H7 (cell line): ENCODE measurements around the gene FAIM. TPM values are rescaled to one million over a fixed set of nuclear protein-coding genes. Genes with fewer than 3 reads are reported as not detected.
"Not testable (repeated sequence)": the region's sequence is repeated elsewhere in the genome, so short reads cannot be mapped to it uniquely, and the experiment has no call there.

Experiments
- DNase-seq: peaks from one replicate; pipeline ENCODE4 v3.0.0; 2012
- H3K27me3 ChIP-seq: 2 replicates; pipeline ENCODE4 v1.6.0; 2011; ENCODE audit warnings: mild to moderate bottlenecking, low read length; ENCODE audit not compliant: control insufficient read depth, insufficient read depth
- H3K36me3 ChIP-seq: replicated peaks from 2 replicates; pipeline ENCODE4 v1.5.1; 2011; ENCODE audit warnings: low read length; ENCODE audit not compliant: control insufficient read depth, insufficient read depth
- H3K4me3 ChIP-seq: 2 replicates; pipeline ENCODE4 v1.5.1; 2011; ENCODE audit warnings: low read depth, mild to moderate bottlenecking, control low read depth, low read length, moderate library complexity; ENCODE audit not compliant: insufficient read depth
- total RNA-seq: library from RNA; depleted of rRNA; stranded (reverse); fragments of >200 nt; shearing (Covaris generic); gene quantifications from 2 replicates; pipeline ENCODE4 v1.2.3, GENCODE V29; 2014; rRNA removed

The FAIM gene, protein sequence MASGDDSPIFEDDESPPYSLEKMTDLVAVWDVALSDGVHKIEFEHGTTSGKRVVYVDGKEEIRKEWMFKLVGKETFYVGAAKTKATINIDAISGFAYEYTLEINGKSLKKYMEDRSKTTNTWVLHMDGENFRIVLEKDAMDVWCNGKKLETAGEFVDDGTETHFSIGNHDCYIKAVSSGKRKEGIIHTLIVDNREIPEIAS
- total RNA-seq: 6.2 and 7.7 TPM in 2 replicates

DNA sequence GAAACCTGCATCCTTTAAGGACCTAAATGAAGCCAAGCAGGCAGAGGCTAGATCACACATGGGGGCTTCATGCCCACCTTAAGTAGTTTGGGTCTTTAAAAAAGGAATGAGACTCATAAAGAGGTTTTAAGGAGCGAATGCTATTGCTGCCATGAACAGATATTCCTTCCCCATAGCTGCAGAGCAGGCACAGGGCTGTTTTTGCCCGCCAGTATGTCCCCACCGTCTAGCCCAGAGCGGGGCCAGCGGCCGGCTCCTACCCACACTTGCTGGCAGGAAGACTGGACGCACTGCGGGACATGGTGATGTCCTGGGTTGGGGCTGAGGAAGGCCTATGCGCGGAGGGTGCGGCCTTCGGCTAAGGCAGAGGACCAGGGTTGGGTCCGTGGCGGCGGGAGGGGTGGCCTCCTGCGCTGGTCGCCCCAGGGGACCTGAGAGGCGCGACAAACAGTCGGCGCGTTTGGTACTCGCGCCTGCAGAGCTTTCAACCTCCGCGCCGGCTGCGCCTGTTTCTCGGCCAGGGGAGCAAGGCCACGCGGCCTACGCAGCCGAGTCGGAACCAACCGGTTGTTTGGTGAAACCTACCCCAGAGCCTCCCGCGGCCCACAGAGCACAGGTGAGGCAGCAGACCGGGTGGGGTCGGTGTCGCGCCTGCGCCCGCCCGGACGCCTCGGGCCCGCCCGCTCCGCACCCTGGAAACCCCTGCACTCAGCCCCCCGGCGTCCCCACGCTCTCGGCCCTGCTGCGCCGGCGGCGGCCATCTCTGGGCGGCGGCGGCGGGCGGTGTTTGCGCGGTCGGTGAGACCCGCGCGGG, at the start of gene FAIM:
Gene FAIM, plus strand, starts transcription at position 450 of the 814 bp plus-strand sequence. CDS start 10,956 bp downstream, outside the sequence.
- Histone ChIP-seq H3K27me3 (peaks cover 5% of the 10 kb centered on the region), H3K36me3 (no peaks in the 10 kb centered on the region)
- DNase-seq: peak; percentile 79

DNA sequence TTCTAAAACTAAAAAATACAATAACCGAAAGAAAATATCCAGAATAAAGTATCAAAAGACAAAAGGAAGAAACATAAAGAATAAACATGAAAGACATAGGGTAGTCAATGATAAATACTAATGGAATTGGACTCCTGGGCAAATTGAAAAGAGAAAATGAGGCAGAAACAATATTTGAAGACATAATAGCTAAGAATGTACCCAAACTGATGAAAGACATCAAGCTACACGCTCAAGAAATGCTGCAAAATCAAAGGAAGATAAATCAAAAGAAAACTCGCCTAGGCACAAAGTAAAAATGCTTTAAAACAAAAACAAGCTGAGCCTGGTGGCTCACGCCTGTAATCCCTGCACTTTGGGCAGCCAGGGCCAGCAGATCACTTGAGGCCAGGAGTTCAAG, 49.4 kb upstream of the FAIM start:
- no peak for DNase-seq
- no peaks in the 10 kb centered on the region for H3K36me3 ChIP-seq
- H3K27me3 ChIP-seq: no peaks in the 10 kb centered on the region
- H3K4me3 ChIP-seq: no peak overlapping the region

More for the DNA sequence above, at the start of gene FAIM:
- H3K4me3 ChIP-seq: peak within 1 kb of the TSS; percentile 78

DNA sequence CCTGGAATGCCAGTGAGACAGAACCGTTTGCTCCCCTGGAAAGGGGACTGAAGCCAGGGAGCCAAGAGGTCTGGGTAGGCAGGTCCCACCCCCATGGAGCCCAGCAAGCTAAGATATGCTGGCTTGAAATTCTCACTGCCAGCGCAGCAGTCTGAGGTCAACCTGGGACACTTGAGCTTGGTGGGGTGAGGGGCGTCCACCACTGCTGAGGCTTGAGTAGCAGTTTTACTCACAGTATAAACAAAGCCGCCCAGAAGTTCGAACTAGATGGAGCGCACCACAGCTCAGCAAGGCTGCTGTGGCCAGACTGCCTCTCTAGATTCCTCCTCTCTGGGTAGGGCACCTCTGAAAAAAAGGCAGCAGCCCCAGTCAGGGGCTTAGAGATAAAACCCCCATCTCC, 48.1 kb upstream of the FAIM start:
- Histone ChIP-seq H3K36me3 (no peaks in the 10 kb centered on the region), H3K27me3 (no peaks in the 10 kb centered on the region), H3K4me3 (no peak overlapping the region)
- no peak for DNase-seq

DNA sequence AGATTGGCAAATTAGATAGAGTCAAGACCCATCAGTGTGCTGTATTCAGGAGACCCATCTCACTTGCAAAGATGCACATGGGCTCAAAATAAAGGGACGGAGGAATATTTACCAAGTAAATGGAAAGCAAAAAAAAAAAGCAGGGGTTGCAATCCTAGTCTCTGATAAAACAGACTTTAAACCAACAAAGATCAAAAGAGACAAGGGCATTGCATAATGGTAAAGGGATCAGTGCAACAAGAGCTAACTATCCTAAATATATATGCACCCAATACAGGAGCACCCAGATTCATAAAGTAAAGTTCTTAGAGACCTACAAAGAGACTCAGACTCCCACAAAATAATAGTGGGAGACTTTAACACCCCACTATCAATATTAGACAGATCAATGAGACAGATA, 45.7 kb upstream of the FAIM start:
- not testable (repeated sequence) for DNase-seq, H3K27me3 ChIP-seq, H3K36me3 ChIP-seq, H3K4me3 ChIP-seq

DNA sequence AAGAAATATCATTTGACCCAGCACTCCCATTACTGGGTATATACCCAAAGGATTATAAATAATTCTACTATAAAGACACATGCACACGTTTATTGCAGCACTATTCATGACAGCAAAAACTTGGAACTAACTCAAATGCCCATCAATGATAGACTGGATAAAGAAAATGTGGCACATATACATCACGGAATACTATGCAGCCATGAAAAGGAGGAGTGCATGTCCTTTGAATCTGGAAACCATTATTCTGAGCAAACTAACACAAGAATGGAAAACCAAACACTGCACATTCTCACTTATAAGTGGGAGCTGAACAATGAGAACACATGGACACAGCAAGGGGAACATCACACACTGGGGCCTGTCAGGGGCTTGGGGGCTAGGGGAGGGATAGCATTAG, 42.3 kb upstream of the FAIM start:
- H3K27me3 ChIP-seq, H3K4me3 ChIP-seq, DNase-seq, H3K36me3 ChIP-seq: not testable (repeated sequence)

DNA sequence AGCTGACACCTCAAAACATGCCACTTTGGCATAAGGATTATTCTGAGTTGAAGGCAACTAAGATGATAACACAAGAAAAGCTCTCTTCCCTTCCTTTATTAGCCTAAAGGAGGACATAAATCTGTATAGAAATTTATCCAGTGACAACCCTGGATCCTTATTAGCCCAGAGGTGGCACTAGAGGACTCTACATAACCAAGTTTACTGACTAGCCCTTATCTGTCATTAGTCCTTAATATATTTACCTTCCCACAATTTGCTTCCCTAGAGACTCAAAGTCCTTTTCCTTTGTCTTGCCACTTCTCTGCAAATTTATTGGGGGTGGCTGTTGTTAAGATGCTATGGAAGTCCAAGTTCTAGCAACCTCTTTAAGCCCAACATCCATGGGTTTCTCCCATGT, 41.2 kb upstream of the FAIM start:
- H3K27me3 ChIP-seq: no peaks in the 10 kb centered on the region
- peak; percentile 6 for DNase-seq
- no peak overlapping the region for H3K4me3 ChIP-seq
- H3K36me3 ChIP-seq: no peaks in the 10 kb centered on the region

DNA sequence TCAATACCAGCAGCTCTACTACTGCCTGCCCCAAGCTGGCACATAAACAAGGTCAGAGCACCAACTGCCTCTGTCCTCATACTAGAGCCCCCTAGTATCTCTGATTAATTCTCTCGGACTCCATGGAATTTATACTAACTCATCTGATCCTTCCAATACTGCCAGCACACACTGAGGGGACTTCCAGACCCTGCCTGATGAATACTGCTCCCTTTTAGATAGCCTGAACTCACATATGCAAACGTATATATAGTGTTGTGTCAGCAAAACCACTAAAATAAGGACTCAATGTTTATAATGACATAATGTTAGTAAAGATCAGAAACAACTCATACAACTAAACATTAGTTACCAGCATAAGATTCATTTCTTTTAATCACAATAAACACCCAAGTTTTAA, 39.5 kb upstream of the FAIM start:
- DNase-seq: no peak
- Histone ChIP-seq H3K36me3 (no peaks in the 10 kb centered on the region; the same call in 1 of the 2 replicates), H3K27me3 (no peaks in the 10 kb centered on the region), H3K4me3 (no peak overlapping the region)

DNA sequence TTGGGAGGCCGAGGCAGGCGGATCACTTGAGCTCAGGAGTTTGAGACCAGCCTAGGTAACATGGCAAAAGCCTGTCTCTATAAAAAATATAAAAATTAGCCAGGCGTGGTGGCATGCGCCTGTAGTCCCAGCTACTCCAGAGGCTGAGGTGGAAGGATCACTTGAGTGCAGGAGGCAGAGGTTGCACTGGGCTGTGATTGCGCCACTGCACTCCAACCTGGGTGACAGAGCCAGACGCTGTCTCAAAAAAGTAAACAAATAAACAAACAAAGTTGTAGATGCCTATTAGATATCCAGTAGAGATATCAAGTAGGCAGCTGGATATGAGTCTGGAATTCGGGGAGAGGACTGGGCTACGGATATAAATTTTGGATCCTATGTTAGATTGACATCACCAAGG, 38.9 kb upstream of the FAIM start:
- not testable (repeated sequence) for DNase-seq, H3K27me3 ChIP-seq, H3K36me3 ChIP-seq, H3K4me3 ChIP-seq

DNA sequence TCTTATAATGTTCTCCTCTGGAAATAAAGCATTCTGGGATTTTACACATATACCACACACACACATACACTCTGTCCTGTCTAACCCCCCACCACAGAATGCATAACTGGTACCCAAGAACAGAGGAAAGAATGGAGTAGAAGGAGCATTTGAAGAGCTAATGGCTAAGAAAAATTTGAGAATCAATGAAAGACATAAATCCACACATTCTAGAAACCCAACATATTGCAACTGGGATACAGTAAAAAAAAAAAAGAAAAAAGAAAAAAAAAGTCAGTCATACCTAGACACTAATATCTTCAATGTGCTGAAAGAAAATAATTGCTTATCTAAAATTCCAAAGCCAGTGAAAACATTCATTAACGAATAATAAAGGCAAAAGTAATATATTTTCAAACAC, 35.4 kb upstream of the FAIM start:
- DNase-seq: no peak
- Histone ChIP-seq H3K4me3 (no peak overlapping the region), H3K36me3 (no peaks in the 10 kb centered on the region; the same call in 1 of the 2 replicates), H3K27me3 (no peaks in the 10 kb centered on the region)

DNA sequence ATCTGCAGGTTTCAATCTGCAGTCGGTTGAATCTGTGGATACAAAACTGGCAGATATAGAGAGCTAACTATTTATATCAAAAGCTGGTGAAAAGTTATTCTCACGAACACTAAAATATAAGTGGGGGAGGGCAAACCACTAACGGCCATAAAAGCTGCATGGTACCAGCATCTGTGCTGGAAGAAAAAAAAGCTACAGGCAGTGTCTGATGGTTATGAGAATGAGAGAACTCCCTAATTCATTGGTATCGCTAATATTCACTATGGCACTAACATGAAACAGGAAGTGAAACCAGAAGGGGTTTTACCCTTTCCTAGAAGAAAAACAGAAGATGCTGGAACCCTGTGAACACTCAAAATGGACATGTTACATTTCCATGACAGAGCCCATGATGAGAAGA, 30.4 kb upstream of the FAIM start:
- no peak for DNase-seq
- Histone ChIP-seq H3K36me3 (no peaks in the 10 kb centered on the region; the same call in 1 of the 2 replicates), H3K27me3 (no peaks in the 10 kb centered on the region), H3K4me3 (no peak overlapping the region)

DNA sequence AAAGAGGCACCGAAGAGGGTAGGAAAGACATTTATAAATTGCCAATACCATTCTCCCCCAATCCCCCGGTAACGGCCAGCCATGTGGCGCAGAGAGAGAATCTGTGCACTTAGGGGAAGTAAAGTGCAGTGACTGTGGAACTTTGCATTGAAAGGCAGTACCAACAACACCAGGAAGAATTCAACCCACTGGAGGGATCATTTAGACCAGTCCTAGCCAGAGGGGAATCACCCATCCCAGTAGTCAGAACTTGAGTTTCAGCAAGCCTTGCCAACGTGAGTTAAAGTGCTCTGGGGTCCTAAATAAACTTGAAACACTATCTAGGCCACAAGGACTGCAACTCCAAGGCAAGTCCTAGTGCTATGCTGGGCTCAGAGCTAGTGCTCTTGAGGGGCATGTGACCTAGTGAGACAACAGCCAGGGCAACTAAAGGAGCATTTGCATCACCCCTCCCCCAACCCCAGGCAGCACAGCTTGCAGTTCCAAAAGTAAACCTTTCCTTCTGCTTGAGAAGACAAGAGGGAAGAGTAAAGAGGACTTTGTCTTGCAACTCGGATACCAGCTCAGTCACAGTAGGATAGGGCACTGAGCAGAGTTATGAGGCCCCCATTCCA, 29.5 kb upstream of the FAIM start:
- no peak overlapping the region for H3K4me3 ChIP-seq
- H3K36me3 ChIP-seq: no peaks in the 10 kb centered on the region; the same call in 1 of the 2 replicates
- no peaks in the 10 kb centered on the region for H3K27me3 ChIP-seq
- DNase-seq: no peak

DNA sequence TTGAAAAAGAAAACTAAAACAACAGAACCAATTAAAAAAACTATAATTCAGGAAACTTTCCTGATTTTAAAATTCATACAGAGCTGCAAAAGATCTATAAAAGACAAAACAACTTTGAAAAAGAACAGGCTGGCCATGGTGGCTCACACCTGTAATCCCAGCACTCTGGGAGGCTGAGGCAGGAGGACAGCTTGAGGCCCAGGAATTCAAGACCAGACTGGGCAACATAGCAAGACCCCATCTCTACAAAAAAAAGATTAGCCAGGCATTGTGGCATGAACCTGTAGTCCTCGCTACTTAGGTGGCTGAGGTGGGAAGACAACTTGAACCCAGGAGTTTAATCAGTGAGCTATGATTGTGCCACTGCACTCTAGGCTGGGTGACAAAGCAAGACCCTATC, 21.2 kb upstream of the FAIM start:
- no peaks in the 10 kb centered on the region for H3K27me3 ChIP-seq
- no peaks in the 10 kb centered on the region; the same call in 1 of the 2 replicates for H3K36me3 ChIP-seq
- no peak overlapping the region for H3K4me3 ChIP-seq
- DNase-seq: no peak

DNA sequence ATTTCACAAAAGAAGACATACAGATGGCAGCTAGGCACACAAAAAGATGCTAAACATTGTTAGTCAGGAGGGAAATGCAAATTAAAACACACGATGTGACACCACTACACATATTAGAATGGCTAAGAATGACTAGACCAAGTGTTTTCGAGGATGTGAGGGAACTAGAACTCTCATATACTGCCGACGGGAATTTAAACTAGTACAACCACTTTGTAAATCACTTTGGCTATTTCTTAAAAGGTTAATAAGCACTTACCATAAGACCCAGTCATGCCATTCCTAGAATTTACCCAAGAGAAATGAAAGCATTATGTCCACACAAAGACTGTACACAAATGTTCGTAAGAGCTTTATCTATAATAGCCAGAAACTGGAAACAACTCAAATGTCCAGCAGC, 20.1 kb upstream of the FAIM start:
- DNase-seq: no peak
- Histone ChIP-seq H3K4me3 (no peak overlapping the region), H3K36me3 (no peaks in the 10 kb centered on the region; the same call in 1 of the 2 replicates), H3K27me3 (no peaks in the 10 kb centered on the region)

DNA sequence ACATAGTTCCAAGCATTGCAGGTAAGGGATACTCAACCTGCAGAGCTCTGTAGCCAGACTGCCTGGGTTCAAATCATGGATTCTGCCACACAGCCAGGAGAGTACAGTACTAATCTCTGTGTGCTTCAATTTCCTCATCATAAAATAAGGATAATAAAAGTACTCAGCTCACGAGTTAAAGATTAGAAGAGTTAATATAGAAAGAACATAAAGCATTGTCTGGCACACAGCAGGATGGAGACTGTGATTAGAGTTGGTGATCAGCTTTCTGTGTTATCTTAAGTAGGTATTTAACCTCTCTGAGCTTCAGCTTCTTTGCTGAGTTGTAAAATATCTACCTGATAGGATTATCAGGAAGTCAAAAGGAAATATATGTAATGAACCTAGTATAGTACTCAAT, 17.2 kb upstream of the FAIM start:
- no peaks in the 10 kb centered on the region; the same call in 1 of the 2 replicates for H3K36me3 ChIP-seq
- H3K4me3 ChIP-seq: no peak overlapping the region
- H3K27me3 ChIP-seq: no peaks in the 10 kb centered on the region
- no peak for DNase-seq
